Effector memory CD4-positive, alpha-beta T cell (primary cell): ENCODE data around the gene ATXN7.

Source experiments
- DNase-seq, 3 donors: peaks; one replicate each; pipeline ENCODE4 v3.0.0-alpha.2; 2020
- H3K27ac ChIP-seq: 2 replicates; pipeline ENCODE4 v1.7.0; 2013; ENCODE audit warnings: mild to moderate bottlenecking, low read length, moderate library complexity; ENCODE audit not compliant: insufficient read depth, poor library complexity, severe bottlenecking
- H3K27me3 ChIP-seq: replicated peaks from 2 replicates; pipeline ENCODE4 v1.7.0; 2013; ENCODE audit warnings: mild to moderate bottlenecking, low read length; ENCODE audit not compliant: insufficient read depth, control insufficient read depth, poor library complexity, severe bottlenecking
- H3K36me3 ChIP-seq: 2 replicates; pipeline ENCODE4 v1.7.0; 2013; ENCODE audit warnings: mild to moderate bottlenecking, low read length, moderate library complexity; ENCODE audit not compliant: control insufficient read depth, insufficient read depth
- H3K4me1 ChIP-seq: 2 replicates; pipeline ENCODE4 v1.7.0; 2013; ENCODE audit warnings: low read length, mild to moderate bottlenecking; ENCODE audit not compliant: control insufficient read depth, insufficient read depth, poor library complexity, severe bottlenecking
- H3K4me3 ChIP-seq: 2 replicates; pipeline ENCODE4 v1.7.0; 2013; ENCODE audit warnings: low read length, low read depth, mild to moderate bottlenecking; ENCODE audit not compliant: insufficient read depth, poor library complexity, severe bottlenecking
- H3K9me3 ChIP-seq: 2 replicates; pipeline ENCODE4 v1.7.0; 2013; ENCODE audit warnings: mild to moderate bottlenecking, low read length, moderate library complexity; ENCODE audit not compliant: control insufficient read depth

Gene ATXN7

DNA sequence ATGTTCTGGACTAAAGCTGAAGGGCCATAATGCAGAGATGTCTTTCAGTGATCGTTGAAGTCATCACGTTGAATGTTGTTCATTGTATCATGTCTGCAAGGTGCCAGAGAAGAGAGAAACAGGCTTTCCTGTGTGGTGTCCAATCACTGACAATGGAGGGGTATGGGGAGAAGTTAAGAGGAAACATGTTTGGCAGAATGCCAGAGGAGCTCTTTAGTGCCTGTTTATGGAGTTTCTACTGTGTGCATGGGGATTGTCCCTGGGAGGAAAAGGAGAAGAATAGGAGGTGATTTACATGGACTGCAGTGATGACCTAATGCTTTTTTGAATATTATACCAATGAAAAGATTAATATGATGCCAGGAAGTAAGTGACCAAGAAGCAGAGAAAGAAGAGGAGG, 36.8 kb downstream of the ATXN7 start:
- Histone ChIP-seq H3K27me3 (no peaks in the 10 kb centered on the region), H3K27ac (no peak overlapping the region)
- DNase-seq, result no peak

GRCh38 chr3:63905731-63906620, 42.3 kb downstream of the ATXN7 start:
- no peak overlapping the region for H3K27ac ChIP-seq
- no peaks in the 10 kb centered on the region for H3K36me3 ChIP-seq
- H3K4me1 ChIP-seq, result peaks cover 3% of the 10 kb centered on the region
- no peak overlapping the region for H3K4me3 ChIP-seq
- H3K27me3 ChIP-seq, result no peaks in the 10 kb centered on the region
- H3K9me3 ChIP-seq, result no peaks in the 10 kb centered on the region
- no peak for DNase-seq

More for the DNA sequence above, 36.8 kb downstream of the ATXN7 start:
- Histone ChIP-seq H3K9me3 (no peaks in the 10 kb centered on the region), H3K36me3 (peaks cover 3% of the 10 kb centered on the region), H3K4me1 (no peaks in the 10 kb centered on the region), H3K4me3 (no peak overlapping the region)

DNA sequence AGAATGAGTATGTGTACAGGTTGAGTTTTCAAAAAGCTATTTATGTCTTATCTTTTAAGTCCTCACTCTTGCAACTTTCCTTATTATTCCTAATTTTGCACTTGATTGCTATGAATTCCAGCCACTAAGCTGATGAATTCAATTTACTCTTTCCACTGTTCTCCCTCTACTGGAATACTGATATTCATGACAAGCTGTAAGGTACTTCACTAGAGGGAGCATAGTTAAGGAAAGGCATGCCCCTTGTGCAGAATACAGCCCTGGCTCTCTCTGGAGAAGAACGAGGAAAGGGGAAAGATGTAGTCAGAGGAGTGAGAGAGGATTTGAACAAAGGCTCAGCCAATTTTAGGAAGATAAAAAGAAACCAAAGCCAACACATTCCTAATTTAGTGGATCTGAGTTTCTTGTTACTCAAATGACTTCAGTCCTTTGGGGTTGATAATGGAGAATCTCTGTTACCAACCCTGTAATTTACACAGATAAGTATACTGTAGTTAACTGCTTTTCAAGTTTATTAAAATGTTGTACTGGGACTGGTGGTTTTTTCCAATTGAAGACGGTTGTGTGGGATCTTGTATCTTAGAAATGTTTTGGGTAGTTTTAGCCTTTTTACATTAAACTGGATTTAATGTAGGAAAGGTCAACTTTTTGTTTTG, 44.5 kb downstream of the ATXN7 start:
- DNase-seq, result no peak
- Histone ChIP-seq H3K4me3 (no peak overlapping the region), H3K9me3 (no peaks in the 10 kb centered on the region), H3K27ac (no peak overlapping the region), H3K27me3 (no peaks in the 10 kb centered on the region), H3K4me1 (peaks cover 7% of the 10 kb centered on the region), H3K36me3 (no peaks in the 10 kb centered on the region)

DNA sequence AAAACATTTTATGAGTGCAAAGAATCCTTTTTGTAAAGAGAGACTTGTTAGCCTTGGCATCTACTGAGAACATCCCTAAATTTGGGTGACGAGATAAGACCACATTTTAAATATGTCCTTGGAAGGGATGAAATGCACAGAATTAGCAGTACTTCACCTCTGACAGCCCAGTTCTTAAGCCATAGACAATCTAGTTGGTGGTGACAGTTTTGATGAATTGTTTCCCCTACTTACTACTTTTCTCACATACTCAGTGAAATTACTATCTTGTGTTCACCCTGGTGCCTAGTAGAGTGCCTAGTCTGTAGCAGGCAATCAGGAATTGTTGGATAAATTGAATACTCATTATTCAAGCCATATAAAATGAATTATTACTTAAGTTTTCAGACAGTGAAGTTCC, 45.1 kb downstream of the ATXN7 start:
- no peaks in the 10 kb centered on the region for H3K36me3 ChIP-seq
- no peak overlapping the region for H3K27ac ChIP-seq
- peaks cover 7% of the 10 kb centered on the region for H3K4me1 ChIP-seq
- no peaks in the 10 kb centered on the region for H3K9me3 ChIP-seq
- no peaks in the 10 kb centered on the region for H3K27me3 ChIP-seq
- H3K4me3 ChIP-seq, result no peak overlapping the region
- no peak for DNase-seq

DNA sequence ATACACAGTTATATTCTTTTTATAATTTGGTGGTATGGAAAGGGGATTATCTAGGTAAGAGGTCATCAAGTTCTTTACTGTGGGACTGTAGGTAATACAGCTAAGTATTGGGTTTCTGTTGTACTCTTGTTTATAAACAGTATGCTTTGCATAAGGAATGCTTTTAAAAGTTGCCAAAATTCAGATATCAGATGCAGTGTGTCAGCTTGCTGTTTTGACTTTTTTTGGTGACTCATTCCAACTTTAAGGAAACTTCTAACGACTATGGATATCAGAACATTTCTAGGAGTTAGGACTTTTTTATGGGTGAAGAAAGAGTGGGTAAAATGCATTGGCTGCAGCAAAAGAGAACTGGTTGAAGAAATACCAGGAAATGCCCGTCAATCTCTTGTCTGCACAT, 45.8 kb downstream of the ATXN7 start:
- Histone ChIP-seq H3K36me3 (no peaks in the 10 kb centered on the region), H3K27me3 (no peaks in the 10 kb centered on the region), H3K4me3 (no peak overlapping the region), H3K9me3 (no peaks in the 10 kb centered on the region), H3K4me1 (peaks cover 7% of the 10 kb centered on the region), H3K27ac (no peak overlapping the region)
- no peak for DNase-seq

DNA sequence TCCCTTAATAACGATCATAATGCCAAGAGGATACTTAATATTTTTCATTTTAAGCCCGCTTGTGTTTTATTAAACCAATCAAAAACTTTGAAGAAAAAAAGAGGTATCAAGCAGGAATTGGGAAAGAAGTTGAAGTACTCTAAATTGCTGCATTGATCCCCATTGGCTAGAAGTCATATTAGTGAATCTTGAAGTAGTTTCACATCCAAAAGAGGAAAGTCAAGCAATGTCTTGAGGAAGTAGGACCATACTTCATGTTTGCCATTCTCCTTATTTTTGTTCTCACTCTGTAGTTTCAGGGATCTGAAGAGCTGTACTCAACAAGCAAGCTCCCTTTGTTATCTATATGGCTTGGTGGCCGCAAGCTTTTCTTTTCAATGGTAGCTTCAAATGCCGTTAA, 46.3 kb downstream of the ATXN7 start:
- Histone ChIP-seq H3K9me3 (no peaks in the 10 kb centered on the region), H3K27me3 (no peaks in the 10 kb centered on the region), H3K4me1 (peaks cover 7% of the 10 kb centered on the region), H3K27ac (peak overlapping the region; percentile 89), H3K4me3 (no peak overlapping the region), H3K36me3 (no peaks in the 10 kb centered on the region)
- DNase-seq, result no peak

DNA sequence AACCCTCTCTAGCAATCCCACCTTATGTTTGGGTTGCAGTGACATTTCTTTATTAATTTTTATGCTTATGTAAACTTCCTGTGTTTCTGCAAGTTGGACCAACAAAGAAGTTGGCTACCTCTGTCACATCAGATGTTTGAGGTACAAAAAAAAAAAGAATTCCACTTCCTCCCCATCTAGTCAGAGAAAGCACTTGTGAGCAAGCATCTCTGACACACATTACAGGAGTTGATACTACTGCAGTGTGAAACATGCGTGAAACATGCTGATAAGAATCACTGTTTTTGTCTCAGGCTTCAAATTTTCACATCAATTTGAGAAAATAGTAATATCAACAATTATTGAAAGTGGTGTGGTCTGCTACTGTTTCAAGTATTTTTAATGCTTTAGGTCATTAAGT, 47.2 kb downstream of the ATXN7 start:
- Histone ChIP-seq H3K4me3 (peak overlapping the region; percentile 82), H3K27me3 (no peaks in the 10 kb centered on the region), H3K36me3 (no peaks in the 10 kb centered on the region), H3K27ac (peak overlapping the region; percentile 89), H3K4me1 (peaks cover 7% of the 10 kb centered on the region), H3K9me3 (no peaks in the 10 kb centered on the region)
- no peak for DNase-seq

- Histone ChIP-seq H3K36me3 (no peaks in the 10 kb centered on the region), H3K4me1 (peaks cover 7% of the 10 kb centered on the region), H3K27me3 (no peaks in the 10 kb centered on the region), H3K27ac (peak overlapping the region; percentile 89), H3K9me3 (no peaks in the 10 kb centered on the region), H3K4me3 (peak overlapping the region; percentile 82)
- no peak for DNase-seq
Measured at GRCh38 chr3:63911509-63911872, 47.8 kb downstream of the ATXN7 start.

DNA sequence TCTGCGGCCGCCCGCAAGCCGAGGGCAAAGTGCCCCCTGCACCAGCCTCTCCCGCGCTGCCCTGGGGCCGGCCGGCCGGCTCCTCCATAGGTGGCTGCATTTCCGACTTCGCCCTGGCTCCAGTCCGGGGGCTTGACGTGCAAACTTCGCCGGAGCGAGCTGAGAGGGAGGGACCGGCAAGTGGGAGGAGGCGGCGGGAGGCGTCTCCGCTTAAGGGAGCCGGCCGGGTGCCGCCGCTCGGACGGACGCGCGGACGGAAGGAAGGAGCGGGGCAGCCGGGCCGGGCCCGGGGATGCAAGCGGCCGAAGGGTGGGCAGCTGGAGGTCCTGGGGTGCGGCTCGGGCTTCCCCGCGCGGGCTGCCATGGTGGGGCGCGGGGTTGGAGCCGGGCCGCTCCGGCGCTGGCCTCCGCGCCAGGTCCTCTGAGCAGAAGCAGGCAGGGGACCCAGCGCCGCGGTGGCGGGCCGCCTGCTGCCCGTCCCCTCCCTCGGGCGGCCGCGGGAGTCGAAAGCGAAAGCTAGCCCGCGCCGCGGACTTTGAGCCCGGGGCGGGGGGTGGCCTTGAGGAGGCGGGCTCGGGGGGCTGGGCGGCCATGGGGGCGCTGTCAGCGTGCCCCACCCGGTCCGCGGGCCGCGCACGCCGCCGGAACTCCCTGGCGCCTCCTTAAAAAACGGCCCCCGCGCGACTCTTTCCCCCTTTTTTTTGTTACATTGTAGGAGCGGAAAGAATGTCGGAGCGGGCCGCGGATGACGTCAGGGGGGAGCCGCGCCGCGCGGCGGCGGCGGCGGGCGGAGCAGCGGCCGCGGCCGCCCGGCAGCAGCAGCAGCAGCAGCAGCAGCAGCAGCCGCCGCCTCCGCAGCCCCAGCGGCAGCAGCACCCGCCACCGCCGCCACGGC, 48.5 kb downstream of the ATXN7 start, which contains the start of gene SCAANT1:
TSS of gene SCAANT1 (minus strand) at position 511 of the 895 bp plus-strand sequence.
- Histone ChIP-seq H3K9me3 (no peaks in the 10 kb centered on the region), H3K4me1 (peaks cover 7% of the 10 kb centered on the region), H3K27ac (peak within 1 kb of the TSS; percentile 89), H3K27me3 (no peaks in the 10 kb centered on the region), H3K36me3 (no peaks in the 10 kb centered on the region), H3K4me3 (peak within 1 kb of the TSS; percentile 82)
- DNase-seq, result peak; percentile 75 to 79 (median 78)
